Panc1 (cell line): ENCODE data around the gene CELF1. TPM values are rescaled to one million over a fixed set of nuclear protein-coding genes. Genes with fewer than 3 reads are reported as not detected.

Source experiments
- ATAC-seq: fragments of 200-7000 bp; cut with Tn5 transposase; 2 replicates; pipeline ENCODE4 v1.9.1; 2020; ENCODE audit warnings: mild to moderate bottlenecking, moderate library complexity
- BruUV-seq: library from RNA; stranded (reverse); fragments of 400-500 nt; replicated peaks from 2 replicates; lab custom pipeline; 2021; lab: Mats Ljungman, UMichigan
- CTCF ChIA-PET: fragments of 300-600 bp; sonication (Branson Sonifier 250); formaldehyde crosslinking; loops from one replicate; lab custom pipeline; 2022; ENCODE audit warnings: antibody characterized with exemption; lab: Charles Lee
- POLR2A ChIA-PET: fragments of 300-600 bp; sonication (Branson Sonifier 250); formaldehyde crosslinking; loops from one replicate; lab custom pipeline; 2022; ENCODE audit warnings: antibody characterized with exemption; lab: Charles Lee
- DNase-seq: peaks from one replicate; pipeline ENCODE4 v3.0.0-alpha.2; 2010; ENCODE audit warnings: low read depth, low spot score
- H3K27ac ChIP-seq: 2 replicates; pipeline ENCODE4 v1.5.1; 2011; ENCODE audit warnings: mild to moderate bottlenecking, low read length, inconsistent platforms
- H3K27me3 ChIP-seq: fragments of 200-500 bp; sonication (Bioruptor generic); 2 replicates; pipeline ENCODE4 v1.6.0; 2014; ENCODE audit warnings: low read length, inconsistent platforms; ENCODE audit not compliant: control insufficient read depth, insufficient read depth
- H3K36me3 ChIP-seq: fragments of 200-500 bp; sonication (Bioruptor generic); 2 replicates; pipeline ENCODE4 v1.5.1; 2014; ENCODE audit warnings: inconsistent platforms, mild to moderate bottlenecking, low read length, moderate library complexity; ENCODE audit not compliant: control insufficient read depth, insufficient read depth
- H3K4me1 ChIP-seq: 2 replicates; pipeline ENCODE4 v1.5.1; 2011; ENCODE audit warnings: inconsistent platforms, mild to moderate bottlenecking, low read length, moderate library complexity; ENCODE audit not compliant: control insufficient read depth, insufficient read depth
- H3K4me3 ChIP-seq, 2 experiments: 2 replicates each; pipeline ENCODE4 v1.5.1; 2011 to 2012; ENCODE audit warnings: low read depth in 2 of 2, low read length in 2 of 2, mild to moderate bottlenecking in 2 of 2, inconsistent platforms in 1 of 2, moderate library complexity in 1 of 2
- H3K9me3 ChIP-seq: fragments of 200-500 bp; sonication (Bioruptor generic); 2 replicates; pipeline ENCODE4 v1.5.1; 2014; ENCODE audit warnings: low read depth, mild to moderate bottlenecking, inconsistent platforms, low read length, moderate library complexity; ENCODE audit not compliant: control insufficient read depth, insufficient read depth
- POLR2AphosphoS5 ChIP-seq: IDR thresholded peaks from 2 replicates; pipeline ENCODE4 v1.6.1; 2012; ENCODE audit warnings: mild to moderate bottlenecking, low read depth, low read length, moderate library complexity
- SIN3A ChIP-seq: IDR thresholded peaks from 2 replicates; pipeline ENCODE4 v1.6.1; 2012; ENCODE audit warnings: low read depth, mild to moderate bottlenecking, low read length, moderate library complexity, borderline replicate concordance; ENCODE audit not compliant: insufficient read depth
- TCF7L2 ChIP-seq: IDR thresholded peaks from 2 replicates; pipeline ENCODE4 v1.6.1; 2011; ENCODE audit warnings: mild to moderate bottlenecking, low read depth, low read length, inconsistent platforms
- in situ Hi-C: cut with HindIII; loops from 2 replicates; pipeline ENCODE4 v1.10.0; 2016; ENCODE audit warnings: low sequenced_read_pairs, low pct_unique_long_range_greater_than_20kb
- intact Hi-C: fragments of 100-400 bp; cut with micrococcal nuclease; formaldehyde crosslinking; loops from one replicate; pipeline ENCODE4 v1.10.0; 2022; ENCODE audit not compliant: unreplicated experiment
- total RNA-seq: library from RNA; stranded (reverse); gene quantifications from one replicate; pipeline ENCODE4 v1.2.1, GENCODE V29; 2021; ENCODE audit not compliant: unreplicated experiment
- TF ChIP-seq, protein P1 (sequence below): fragments of 450-650 bp; IDR thresholded peaks from 2 replicates; pipeline ENCODE4 v1.5.1; 2017; ENCODE audit warnings: mild to moderate bottlenecking
- TF ChIP-seq, protein P2 (sequence below), 2 experiments: IDR thresholded peaks; 2 replicates each; pipeline ENCODE4 v1.6.1; 2011 to 2012; ENCODE audit warnings: low read depth in 2 of 2, control low read depth in 1 of 2, low read length in 1 of 2, mild to moderate bottlenecking in 1 of 2, moderate library complexity in 1 of 2; ENCODE audit not compliant: insufficient read depth in 1 of 2

The CELF1 gene
- total RNA-seq, 1 experiment from 2014 or later = 160 TPM

DNA sequence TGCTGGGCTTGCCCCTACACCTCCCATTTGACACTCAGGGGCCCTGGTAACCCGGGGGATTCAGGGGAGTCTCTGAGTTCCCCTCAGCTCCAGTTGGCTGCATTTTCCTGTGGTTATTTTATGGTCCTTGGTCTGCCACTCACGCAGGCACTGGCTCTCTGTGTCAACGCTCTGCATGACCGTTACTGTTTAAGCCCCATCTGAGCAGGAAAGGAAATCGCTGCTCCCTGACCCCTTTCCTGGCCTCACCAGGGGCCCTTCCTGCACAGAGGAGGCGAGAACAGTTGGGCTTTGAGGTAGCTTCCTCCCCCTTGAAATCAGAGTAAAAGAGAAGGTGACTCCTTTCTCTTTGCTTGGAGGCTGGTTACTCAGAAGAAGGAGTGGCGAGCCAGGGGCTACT, 38.8 kb upstream of the CELF1 start:
- Histone ChIP-seq H3K27ac (no peak overlapping the region), H3K27me3 (peaks cover 6% of the 10 kb centered on the region; the same call in 1 of the 2 replicates), H3K4me3 (no peak overlapping the region), H3K36me3 (no peaks in the 10 kb centered on the region), H3K4me1 (peaks cover 4% of the 10 kb centered on the region), H3K9me3 (no peaks in the 10 kb centered on the region)
- BruUV-seq = no TSS peak
- ATAC-seq (no peak), DNase-seq (no peak)
- in situ Hi-C loops (no loop called here), intact Hi-C loops (no loop called here)
- POLR2A ChIA-PET = no interaction called here
- TF ChIP-seq POLR2AphosphoS5 = no peak
- TF ChIP-seq SIN3A = no peak
- TF ChIP-seq, protein P1, sequence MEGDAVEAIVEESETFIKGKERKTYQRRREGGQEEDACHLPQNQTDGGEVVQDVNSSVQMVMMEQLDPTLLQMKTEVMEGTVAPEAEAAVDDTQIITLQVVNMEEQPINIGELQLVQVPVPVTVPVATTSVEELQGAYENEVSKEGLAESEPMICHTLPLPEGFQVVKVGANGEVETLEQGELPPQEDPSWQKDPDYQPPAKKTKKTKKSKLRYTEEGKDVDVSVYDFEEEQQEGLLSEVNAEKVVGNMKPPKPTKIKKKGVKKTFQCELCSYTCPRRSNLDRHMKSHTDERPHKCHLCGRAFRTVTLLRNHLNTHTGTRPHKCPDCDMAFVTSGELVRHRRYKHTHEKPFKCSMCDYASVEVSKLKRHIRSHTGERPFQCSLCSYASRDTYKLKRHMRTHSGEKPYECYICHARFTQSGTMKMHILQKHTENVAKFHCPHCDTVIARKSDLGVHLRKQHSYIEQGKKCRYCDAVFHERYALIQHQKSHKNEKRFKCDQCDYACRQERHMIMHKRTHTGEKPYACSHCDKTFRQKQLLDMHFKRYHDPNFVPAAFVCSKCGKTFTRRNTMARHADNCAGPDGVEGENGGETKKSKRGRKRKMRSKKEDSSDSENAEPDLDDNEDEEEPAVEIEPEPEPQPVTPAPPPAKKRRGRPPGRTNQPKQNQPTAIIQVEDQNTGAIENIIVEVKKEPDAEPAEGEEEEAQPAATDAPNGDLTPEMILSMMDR = no peak
- TF ChIP-seq, protein P2, sequence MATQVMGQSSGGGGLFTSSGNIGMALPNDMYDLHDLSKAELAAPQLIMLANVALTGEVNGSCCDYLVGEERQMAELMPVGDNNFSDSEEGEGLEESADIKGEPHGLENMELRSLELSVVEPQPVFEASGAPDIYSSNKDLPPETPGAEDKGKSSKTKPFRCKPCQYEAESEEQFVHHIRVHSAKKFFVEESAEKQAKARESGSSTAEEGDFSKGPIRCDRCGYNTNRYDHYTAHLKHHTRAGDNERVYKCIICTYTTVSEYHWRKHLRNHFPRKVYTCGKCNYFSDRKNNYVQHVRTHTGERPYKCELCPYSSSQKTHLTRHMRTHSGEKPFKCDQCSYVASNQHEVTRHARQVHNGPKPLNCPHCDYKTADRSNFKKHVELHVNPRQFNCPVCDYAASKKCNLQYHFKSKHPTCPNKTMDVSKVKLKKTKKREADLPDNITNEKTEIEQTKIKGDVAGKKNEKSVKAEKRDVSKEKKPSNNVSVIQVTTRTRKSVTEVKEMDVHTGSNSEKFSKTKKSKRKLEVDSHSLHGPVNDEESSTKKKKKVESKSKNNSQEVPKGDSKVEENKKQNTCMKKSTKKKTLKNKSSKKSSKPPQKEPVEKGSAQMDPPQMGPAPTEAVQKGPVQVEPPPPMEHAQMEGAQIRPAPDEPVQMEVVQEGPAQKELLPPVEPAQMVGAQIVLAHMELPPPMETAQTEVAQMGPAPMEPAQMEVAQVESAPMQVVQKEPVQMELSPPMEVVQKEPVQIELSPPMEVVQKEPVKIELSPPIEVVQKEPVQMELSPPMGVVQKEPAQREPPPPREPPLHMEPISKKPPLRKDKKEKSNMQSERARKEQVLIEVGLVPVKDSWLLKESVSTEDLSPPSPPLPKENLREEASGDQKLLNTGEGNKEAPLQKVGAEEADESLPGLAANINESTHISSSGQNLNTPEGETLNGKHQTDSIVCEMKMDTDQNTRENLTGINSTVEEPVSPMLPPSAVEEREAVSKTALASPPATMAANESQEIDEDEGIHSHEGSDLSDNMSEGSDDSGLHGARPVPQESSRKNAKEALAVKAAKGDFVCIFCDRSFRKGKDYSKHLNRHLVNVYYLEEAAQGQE (IDR thresholded peaks at IDR 0.05; ENCODE audit: insufficient read depth in 1 of 2, low read depth in 2 of 2, low read length in 1 of 2) = no peak
- no peak for TF ChIP-seq TCF7L2
- CTCF ChIA-PET = no interaction called here

DNA sequence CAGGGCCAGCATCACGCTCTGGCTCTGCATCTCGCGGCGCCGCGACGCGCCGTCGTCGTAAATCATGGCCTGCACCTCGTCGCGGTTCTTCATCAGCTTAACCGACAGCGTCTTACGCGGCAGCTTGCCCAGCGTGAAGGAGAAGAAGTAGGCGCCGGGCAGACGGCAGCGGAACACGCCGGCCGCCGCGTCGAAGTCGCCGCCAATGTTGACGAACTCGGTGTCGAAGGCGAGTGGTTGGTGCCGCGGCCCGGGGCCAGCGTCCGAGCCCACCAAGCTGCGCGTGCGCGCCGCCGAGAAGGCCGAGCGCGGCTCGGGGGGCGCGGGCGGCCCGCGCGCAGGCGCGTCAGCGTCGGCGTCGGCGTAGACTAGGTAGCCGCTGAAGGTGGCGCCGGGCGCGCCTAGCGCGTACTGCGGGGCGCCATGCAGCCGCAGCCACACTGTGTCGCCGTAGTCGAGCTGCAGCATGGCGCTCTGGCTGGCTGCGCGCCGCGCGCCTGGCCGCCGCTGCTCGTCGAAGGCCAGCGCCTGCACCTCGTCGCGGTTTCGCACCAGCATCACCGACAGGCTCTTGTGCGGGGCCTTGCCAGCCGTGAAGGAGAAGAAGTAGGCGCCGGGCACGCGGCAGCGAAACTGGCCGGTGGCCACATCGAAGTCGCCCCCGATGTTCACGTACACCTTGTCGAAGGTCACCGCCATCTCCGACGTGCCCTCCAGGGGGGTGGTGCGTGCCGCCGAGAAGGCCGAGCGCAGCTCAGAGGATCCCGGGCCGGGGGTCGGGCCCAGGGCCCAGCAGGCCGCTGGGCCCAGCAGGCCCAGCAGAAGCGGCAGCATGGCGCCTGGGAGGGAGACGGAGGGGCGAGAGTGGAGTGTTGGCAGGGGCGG, 37.3 kb upstream of the CELF1 start:
- POLR2A ChIA-PET = no interaction called here

More for the DNA sequence above, 37.3 kb upstream of the CELF1 start:
- peaks cover 6% of the 10 kb centered on the region; the same call in 1 of the 2 replicates for H3K27me3 ChIP-seq
- CTCF ChIA-PET = no interaction called here
- in situ Hi-C loops (no loop called here), intact Hi-C loops (no loop called here)
- ATAC-seq (no peak), DNase-seq (no peak)
- H3K4me3 ChIP-seq = no peak overlapping the region
- H3K36me3 ChIP-seq = no peaks in the 10 kb centered on the region
- TF ChIP-seq TCF7L2 (no peak), SIN3A (no peak), POLR2AphosphoS5 (no peak)
- TF ChIP-seq, protein P2 (IDR thresholded peaks at IDR 0.05; ENCODE audit: insufficient read depth in 1 of 2, low read depth in 2 of 2, low read length in 1 of 2) = no peak
- TF ChIP-seq, protein P1 = no peak
- H3K27ac ChIP-seq = no peak overlapping the region
- H3K9me3 ChIP-seq = no peaks in the 10 kb centered on the region
- no TSS peak for BruUV-seq
- peaks cover 4% of the 10 kb centered on the region for H3K4me1 ChIP-seq
